HCEC 1CT (cell line): Measurements from ENCODE around the gene CLDN7.
A peak's percentile ranks its signal among the peaks of the same experiment; 100 is the strongest.
"Not testable (repeated sequence)": the region's sequence is repeated elsewhere in the genome, so short reads cannot be mapped to it uniquely, and the experiment has no call there.

Experiments
- DNase-seq: peaks from one replicate; pipeline ENCODE4 v3.0.0-alpha.2; 2017

Gene CLDN7

DNA sequence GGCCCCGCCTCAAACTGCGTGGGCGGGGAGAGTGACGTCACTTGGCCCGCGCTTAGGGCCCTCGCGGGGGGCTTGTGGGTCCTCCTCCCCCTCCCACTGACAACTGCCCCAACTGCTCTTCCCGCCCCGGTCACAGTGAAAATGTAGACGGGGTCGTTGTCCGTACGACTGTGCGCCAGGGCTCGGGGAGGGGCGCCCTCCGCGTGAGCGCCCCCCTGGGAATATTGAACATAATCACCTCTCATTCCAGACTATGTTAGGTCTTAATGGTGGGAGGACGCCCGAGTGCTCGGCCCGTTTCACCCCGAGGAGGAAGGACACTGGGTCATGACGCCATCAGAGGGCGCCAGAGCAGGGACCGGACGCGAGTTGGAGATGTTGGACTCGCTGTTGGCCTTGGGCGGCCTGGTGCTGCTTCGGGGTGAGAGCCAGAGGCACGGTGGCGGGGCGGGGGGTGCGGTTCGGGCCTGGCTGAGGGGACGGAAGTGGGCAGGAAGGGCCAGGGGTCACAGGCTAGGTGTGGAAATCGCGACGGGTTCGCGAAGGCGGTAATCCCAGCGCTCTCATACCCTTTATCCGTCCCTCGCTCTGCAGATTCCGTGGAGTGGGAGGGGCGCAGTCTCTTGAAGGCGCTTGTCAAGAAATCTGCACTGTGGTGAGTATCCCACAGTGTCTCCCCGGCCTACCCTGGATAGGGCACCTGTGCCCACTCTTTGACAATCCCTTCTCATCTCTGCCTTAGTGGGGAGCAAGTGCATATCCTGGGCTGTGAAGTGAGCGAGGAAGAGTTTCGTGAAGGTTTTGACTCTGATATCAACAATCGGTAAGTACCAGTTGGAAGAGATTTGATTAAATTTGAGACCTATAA is 9.9 kb downstream of the CLDN7 start, which contains the start of gene ELP5:
ELP5 (plus strand) TSS at position 40 of the 868 bp plus-strand sequence; CDS start at position 376, 336 bp downstream.
- DNase-seq: peak; percentile 89

DNA sequence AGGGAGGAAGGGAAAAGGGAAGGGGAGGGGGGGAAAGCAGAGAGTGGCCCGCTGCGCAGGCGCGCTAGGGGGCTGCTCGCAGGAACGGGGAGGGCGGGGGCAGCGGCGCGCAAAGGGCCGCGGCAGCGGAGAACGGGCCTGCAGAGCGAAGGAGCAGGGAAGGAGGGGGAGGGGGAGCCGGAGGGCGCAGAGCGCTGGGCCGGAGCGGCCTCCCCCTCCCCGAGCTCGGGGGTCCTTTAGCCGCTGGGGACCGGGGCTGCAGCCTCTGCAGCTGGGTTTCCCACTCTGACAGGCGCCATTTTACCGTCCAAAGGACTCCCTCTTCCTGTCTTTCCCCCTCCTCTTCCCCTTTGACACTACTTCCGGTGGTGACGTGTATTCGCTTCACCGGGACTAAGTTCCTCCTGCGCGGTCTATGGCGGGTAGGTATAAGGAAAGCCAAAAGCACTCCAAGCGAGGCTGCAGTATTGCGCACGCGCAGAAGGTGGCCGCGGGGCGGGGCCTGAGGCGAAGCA is 10.6 kb downstream of the CLDN7 start, which contains the start of gene CTDNEP1:
CTDNEP1 (minus strand) TSS at position 74 of the 515 bp plus-strand sequence. CDS start 438 bp downstream, outside the sequence.
- peak; percentile 98 for DNase-seq

DNA sequence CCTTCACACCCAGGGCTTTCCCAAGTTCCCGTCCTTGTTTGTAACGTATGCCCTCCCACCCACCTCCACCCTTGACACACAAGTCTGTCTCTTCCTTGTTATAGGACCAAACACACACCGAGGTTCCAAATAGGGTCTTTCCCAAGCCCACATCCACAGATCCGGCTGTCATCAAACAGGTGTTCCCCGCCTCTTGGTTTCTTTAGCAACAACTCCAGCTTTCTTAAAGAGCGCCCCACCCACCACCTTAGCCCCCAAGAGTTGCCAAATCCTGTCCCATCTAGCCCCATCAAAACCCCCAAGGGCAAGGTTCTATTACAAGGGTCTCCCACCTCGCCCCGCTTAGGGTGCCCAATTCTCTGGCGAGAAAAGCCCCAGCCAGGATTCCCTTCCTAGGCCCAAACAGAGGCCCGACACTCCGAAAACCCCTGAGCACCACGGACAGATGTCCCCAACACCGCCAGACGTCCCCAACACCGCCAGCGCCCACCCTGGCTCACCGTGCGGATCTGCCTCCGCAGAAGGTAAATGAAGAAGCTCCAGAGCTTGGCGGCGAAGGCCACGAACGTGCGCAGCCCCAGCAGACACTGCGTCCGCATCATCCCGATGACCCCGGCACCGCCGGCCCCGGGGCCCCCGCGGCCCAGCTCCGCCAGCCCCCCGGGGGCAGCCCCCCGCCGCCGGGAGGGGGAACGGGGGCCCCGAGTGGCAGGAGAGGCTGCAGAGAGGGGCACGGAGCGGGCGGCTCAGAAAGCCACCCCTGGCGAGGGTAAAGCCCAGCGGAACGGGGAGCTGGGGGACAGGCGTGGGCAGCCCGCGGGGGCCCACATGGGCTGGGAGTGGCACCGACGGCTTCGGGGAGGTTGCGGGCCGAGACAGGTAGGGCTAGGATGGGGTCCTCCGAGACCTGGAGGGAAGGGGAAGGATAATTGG is 11.3 kb downstream of the CLDN7 start:
- DNase-seq: no peak

DNA sequence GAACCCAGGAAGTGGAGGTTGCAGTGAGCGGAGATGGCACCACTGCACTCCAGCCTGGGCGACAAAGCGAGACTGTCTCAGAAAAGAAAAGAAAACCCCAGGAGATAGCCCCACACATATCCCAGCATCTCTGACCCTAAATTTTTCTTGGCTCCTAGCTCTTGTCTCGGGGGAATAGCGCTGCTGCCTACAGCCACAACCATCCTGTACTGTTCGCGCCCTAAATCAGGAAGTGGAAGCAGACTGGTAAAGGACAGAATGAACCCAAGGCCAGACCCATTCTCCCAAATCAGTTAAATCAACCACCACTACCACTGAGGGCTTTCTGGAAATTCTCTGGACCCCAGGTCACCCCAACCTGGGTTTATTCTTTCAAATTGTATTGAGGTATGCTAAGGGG is 12.4 kb downstream of the CLDN7 start:
- DNase-seq: no peak

DNA sequence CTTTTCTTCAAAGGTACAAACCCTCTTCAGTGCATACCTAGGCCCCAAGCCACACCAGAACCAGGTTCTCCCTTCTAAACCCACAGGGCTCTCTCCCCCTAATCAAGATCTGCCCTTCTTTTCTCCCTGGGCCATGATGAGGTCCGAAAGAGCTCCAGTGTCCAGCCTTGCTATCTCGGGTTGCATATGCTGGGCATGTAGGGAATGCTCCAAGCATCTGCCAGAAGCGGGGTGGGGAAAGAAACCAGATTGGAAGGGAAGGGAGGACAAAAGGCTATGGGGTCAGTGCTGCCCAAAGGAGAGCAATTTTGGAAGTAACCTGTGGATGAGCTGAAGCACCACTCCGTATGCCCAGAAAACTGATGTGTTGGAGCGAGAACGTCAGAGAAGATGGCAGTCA is 13.1 kb downstream of the CLDN7 start:
- DNase-seq: no peak

DNA sequence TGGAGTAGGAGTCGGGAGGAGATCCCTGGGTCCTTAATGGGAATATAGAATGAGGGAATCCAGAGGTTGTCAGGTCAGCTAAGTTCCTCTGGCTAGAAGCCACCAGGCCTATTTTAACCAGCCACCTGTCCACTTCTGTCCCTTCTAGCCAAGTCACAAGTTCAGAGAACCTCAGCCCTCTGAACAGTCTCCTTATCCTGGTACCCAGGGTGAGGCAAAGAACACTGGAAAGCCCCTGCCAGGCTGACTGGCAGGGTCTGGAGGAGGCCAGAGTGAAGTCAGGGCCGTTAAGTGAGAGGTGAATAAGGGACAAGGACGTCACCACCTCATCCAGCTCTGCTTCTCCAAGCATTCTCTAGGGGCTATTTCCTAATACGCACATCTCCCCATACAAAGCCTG is 13.5 kb downstream of the CLDN7 start:
- no peak for DNase-seq

DNA sequence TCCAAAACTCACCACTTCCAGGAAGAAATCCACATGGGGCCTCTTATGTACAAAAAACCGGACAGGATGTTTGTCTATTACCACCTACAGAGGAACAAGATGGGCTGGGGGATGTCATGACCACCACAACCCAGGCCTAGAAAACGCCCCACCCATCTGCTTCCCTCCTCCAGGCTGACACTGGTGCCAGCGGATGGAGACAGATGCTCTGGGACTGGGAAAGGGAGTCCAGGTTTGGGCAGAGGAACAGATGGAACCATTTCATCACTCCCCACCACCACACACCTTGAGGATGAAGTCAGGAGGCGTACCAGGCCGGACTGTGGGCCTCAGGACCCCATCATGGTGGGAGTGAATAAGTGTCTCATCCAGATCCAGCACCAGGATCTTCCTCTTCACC is 15.5 kb downstream of the CLDN7 start:
- DNase-seq: no peak

DNA sequence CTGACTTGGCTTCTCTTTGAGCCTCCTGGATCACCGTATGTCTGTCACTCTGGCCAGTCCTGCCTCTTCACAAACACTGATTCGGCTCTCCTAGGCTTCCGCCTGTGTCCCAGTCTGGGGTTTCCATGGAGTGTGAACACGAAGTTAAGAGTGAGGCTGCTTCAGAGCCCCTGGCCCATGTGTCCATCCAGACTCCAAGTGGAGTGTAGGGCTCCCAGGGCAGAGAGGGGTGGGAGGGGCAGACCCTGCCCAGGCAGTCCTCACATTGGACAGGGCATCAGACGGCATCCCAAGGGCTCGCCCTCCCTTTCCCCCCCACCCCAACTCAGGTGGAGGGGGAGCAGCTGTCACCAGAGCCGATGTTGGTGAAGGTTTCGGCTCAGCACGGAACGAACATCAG is 18.4 kb downstream of the CLDN7 start:
- DNase-seq: not testable (repeated sequence)

DNA sequence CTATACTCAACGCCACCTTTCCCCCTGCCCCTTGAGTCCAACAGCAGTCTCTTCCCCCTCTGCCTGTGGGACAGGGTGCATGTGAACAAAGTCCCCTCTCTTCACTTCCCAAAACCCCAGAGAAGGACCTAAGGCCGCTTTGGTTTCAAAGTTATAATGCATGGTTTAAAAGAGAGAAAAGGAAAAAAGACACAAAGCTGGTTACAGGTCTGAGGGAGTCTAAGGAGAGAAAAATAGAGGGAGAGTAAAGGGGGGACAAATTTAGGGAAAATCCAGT is 18.9 kb downstream of the CLDN7 start:
- no peak for DNase-seq

DNA sequence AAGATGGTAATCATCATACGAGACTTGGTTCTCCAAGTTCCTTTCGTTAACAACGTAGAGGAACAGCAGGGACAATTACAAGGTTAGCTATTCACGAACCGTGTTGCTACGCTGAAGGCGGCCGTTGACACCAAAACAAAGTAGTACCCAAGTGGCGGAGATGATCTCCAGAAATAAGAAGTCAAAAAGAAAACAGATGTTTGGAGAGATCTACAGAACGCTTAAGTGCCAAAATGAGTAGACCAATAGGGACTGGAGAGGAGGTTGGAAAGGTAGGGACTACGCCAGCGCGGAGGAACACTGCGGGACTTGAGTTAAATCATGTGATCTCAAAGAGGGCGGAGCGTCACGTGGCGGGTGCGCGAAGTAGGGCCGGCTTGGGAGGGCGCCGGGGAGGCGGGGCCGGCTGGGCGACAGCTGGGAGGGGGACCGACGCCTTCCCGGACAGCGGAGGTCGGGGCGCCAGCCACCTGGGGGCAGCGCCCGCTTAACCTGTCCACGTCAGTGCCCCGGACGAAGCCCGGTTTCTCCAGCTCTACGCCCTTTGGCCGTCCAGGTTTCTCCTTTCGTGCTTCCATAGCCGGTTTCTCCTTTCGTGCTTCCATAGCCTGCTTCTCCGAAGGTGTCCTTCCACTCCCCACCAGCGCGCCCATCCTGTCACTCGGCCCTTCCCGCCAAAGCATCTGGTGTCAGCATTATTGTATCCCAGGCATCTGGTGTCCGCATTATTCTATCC is 19.4 kb downstream of the CLDN7 start:
- peak; percentile 89 for DNase-seq

DNA sequence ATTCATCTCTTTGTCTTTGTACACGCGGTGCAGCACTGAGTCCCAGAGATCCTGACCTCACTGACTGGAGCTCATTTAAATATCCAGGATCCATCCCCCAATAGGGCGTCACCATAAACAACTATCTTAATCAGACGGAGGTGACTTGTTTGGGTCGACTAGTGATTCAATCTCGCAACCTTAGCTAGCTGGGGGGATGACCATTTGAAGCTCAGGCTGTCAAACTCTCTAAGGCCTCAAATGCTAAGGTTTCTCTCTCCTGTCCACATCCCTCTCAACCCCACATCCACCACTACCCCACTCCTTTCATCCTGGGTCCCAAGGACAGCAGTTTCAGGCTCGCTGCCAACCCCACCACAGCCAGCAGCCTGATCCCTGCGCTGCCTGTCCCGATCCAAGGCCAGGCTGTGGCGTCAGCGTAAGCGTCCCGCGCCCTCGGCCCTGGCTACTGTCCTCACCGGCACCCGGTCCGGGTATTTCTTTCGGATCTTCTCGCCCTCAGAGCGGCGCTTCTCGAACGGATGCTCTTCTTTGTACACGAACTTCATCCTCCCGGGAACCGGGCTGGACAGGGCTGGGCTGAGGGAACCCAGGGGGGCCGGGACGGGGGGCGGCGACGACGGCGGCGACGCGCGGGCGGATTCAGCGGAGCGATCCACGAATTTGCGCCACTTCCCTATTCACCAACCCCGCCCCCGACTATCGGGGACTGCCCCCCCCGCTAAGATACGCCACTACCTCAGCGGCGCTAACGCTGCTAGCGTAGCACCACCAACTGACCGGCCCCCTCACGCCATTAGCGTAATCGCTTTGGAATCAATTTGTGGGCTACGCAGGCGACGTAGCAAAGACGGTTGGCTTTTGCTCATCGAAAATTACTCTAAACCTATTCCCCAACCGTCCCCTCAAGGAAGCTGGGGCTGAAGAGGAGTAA is 20.2 kb downstream of the CLDN7 start, which contains the start of gene GABARAP:
GABARAP (minus strand) TSS at position 667 of the 934 bp plus-strand sequence; CDS start at position 548, 119 bp downstream.
- peak; percentile 77 for DNase-seq

DNA sequence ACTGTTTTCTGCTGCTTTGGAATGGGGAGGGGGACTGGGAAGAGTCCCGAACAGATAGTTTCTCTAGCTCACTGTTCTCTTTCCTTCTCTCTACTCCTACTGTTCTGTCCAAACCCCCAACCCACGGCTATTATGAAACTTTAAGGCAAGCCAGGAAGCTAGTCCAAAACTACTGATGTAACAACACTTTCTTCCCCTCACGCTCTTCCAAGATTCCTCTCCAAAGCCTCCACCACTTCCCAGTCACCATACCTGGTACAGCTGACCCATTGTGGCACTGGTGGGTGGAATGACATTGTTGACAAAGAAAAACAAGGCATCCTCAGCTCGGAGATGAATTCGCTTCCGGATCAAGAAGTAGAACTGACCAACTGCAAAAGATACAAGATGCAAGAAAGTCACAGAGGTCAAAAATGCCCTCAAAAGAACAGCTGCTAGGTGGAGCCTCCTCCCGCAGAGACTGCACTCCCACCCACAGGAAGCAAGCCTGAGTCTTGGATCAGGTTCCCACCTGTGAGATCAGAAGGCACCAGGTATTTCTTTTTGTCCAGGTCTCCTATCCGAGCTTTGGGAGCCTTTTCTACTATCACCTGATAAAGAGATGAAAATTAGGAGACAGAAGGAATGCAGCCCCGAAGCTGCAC is 21.1 kb downstream of the CLDN7 start:
- no peak for DNase-seq

DNA sequence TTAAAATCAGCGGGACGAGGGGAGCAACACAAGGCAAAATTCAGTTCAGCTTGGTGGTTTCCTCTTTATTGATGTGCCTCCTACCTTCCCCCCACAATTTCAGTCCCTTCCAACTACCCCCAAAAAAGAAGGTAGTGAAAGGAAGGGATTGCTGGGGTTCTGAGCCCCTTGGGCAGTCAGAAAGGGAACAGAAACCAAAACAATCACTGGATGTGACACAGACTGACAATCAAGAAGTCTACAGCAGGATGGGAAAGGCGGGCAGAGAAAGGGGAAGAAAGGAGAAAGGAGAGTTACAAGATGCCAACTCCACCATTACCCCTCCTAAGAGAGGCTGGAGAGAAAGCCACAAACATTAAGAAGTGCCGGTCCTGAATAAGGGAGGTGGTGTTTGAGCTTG is 21.9 kb downstream of the CLDN7 start:
- no peak for DNase-seq

DNA sequence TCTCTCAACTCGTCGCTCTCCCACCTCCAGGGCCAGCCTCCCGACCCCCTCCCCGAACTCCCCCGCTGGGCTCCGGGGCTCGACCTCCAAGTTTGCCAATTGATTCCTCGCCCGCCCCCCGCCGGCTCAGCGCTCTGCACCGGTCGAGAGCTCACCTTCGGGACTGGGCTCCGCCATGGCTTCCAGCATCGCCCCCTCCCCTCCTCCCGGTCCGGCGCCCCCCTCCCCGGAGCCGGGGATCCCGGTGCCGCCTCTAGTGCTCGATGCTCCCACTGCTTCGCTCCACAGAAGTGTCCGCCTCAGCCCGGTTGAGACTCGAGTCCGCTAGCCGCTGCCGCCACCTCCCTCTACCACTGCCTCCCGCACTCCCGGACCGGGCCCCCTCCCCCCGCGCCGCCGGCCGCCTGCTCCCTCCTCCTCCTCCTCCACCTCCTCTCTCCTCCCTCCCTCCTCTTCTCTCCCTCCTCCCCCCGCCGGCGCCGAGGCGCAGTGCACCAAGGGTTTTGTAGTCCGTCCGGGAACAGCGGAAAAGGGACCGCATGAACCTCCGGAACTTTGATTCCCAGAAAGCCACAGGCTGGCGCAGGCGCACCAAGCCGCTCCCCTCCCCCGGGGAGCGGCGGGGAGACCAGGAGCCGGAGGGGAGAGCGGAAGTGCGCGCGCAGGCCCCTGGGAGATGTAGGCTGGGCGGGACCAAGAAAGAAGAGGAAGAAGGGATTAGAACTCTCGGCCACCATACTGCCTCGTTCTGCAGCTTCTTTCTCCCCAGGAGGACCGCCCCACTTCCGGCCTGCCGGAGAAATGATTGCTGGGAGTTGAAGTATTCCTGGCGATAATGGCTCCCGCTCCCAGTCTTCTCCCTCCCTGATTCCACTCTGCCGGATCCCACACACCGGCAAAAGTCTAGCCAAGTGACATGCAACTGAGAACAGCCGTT is 22.9 kb downstream of the CLDN7 start, which contains the start of gene PHF23:
PHF23 (minus strand) TSS at position 367 of the 937 bp plus-strand sequence; CDS start at position 189, 178 bp downstream.
- DNase-seq: peak; percentile 99

DNA sequence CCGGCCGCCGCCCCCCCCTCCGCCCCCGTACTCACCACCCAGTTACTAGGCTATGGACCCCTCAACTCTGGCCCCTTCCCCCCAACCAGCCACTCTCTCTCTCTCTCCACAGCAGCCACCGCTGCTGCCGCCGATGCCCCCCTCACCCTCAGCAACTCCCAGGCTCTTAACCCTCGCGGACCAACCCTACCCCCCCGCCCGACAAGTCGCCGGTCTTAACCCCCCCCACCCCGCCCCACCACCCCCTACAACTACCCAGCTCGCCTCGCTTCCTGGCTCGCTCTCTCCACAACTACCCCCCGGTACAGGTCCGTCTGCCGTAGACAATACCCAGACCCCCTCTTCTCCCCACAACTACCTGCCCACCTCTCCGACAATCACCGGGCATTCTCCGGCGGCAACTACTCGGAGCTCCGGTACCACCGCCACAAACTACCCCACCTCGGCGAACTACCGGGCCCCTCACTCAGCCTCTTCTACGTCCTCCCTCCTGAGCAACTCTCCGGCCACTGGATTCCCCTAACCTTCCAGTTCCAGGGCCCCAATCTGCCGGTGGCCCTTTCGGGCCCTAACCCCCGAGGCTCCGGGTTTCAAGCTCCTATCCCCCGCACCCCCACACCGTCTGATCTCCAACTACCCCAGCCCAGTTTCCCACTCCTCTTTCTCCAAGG is 23.7 kb downstream of the CLDN7 start:
- no peak for DNase-seq

DNA sequence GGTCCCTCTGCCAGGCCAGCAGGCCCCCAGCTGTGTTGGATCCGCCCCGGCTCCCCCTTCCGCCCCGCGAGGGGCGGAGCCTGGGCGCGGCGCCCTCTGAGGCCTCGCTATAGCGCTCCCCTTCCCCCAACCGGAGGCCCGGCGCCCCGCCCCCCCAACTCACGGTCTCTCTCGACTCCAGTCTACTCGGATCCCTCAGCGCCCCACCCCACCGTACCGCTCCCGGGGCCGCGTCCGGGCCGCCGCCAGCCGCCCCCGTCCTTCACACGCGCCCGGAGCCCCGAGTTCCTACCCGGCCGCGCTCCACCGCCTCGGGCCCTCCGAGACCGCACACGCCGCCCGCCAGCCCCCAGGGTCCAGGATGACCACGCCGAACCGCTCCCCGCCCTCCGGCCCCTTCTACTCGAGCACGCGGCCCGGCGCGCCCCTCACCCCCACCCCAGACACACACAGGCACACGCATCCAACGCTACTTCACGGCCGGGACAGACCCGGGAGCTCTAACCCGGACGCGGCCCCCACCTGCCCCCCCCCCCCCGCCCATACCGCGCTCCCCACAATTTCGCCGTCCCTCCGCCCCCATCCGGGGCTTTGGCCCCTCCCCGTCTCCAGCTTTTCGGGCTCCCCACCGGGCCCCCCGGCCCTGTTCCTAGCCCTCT is 24.4 kb downstream of the CLDN7 start:
- peak; percentile 55 for DNase-seq

DNA sequence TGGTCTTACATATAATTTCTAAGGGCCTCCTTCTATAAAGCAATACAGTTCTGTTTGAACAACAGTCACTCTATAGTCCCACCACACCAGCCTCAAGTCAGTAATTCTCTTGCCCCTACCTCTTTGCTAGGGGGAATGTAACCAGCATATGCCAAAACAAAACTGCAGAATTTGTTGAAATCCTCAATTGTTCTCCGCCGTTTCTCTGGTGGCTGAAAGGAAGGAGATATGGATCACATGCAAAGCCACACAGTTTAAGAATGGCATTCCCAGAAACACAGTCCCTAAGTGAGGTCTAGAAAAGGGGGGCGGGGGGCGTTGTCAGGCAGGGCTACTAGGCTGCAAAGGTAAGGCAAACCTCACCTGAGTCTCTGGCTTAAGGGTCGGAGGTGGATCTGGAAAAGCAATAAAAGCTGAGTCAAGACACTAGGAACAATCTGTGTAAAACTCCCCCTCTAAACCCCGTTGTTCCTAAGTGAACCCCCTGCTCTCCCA is 25.0 kb downstream of the CLDN7 start:
- DNase-seq: no peak

DNA sequence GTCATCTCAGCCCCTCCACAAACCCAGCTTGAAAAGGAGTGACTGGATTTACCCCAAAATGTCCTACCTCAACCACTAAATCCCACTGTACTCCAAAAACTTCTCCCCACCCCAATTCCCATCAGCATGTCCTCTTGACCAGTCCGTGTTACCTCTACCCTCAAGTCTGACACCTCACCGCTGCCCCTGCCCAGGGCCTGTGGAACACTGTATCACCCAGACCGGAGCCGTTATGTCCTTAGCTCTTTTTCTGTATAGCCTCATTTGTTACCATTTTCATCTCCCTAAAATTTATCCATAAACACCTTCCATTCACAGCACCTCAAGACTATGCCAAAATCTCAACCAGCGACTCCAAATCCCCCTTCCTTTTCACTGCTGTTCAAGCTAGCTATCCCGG is 25.5 kb downstream of the CLDN7 start:
- no peak for DNase-seq
